HUES48 (cell line): ENCODE measurements around the gene ZNF594.
"Not testable (repeated sequence)": the region's sequence is repeated elsewhere in the genome, so short reads cannot be mapped to it uniquely, and the experiment has no call there.

Source experiments
- H3K27ac ChIP-seq: one replicate; pipeline ENCODE4 v1.7.0; 2013; ENCODE audit warnings: low read depth, low read length, inconsistent platforms
- H3K27me3 ChIP-seq: 2 replicates; pipeline ENCODE4 v1.6.1; 2013; ENCODE audit warnings: mild to moderate bottlenecking, low read length; ENCODE audit not compliant: control insufficient read depth, insufficient read depth
- H3K36me3 ChIP-seq: 2 replicates; pipeline ENCODE4 v1.6.1; 2013; ENCODE audit warnings: low read length; ENCODE audit not compliant: control insufficient read depth, insufficient read depth
- H3K4me1 ChIP-seq: 2 replicates; pipeline ENCODE4 v1.6.1; 2013; ENCODE audit warnings: mild to moderate bottlenecking, low read length; ENCODE audit not compliant: control insufficient read depth, insufficient read depth
- H3K4me3 ChIP-seq: 2 replicates; pipeline ENCODE4 v1.5.1; 2013; ENCODE audit warnings: mild to moderate bottlenecking, low read depth, low read length
- H3K9ac ChIP-seq: 2 replicates; pipeline ENCODE4 v1.6.1; 2013; ENCODE audit warnings: mild to moderate bottlenecking, low read depth, low read length, moderate library complexity
- H3K9me3 ChIP-seq: 2 replicates; pipeline ENCODE4 v1.6.1; 2013; ENCODE audit warnings: low read length; ENCODE audit not compliant: control insufficient read depth, insufficient read depth

The ZNF594 gene

GRCh38 chr17:5221912-5222311, 30.2 kb upstream of the ZNF594 start:
- not testable (repeated sequence) for H3K9ac ChIP-seq, H3K27me3 ChIP-seq, H3K27ac ChIP-seq, H3K4me1 ChIP-seq, H3K9me3 ChIP-seq, H3K4me3 ChIP-seq, H3K36me3 ChIP-seq

GRCh38 chr17:5220074-5220473, 28.4 kb upstream of the ZNF594 start:
- H3K4me1 ChIP-seq = no peaks in the 10 kb centered on the region

GRCh38 chr17:5219536-5219935, 27.9 kb upstream of the ZNF594 start:
- no peak overlapping the region for H3K27ac ChIP-seq
- no peaks in the 10 kb centered on the region for H3K27me3 ChIP-seq
- no peak overlapping the region for H3K9ac ChIP-seq
- H3K36me3 ChIP-seq = no peaks in the 10 kb centered on the region
- H3K4me3 ChIP-seq = no peak overlapping the region
- H3K9me3 ChIP-seq = no peaks in the 10 kb centered on the region
- H3K4me1 ChIP-seq = no peaks in the 10 kb centered on the region

More at GRCh38 chr17:5220074-5220473, 28.4 kb upstream of the ZNF594 start:
- no peak overlapping the region for H3K27ac ChIP-seq
- no peak overlapping the region for H3K4me3 ChIP-seq
- H3K27me3 ChIP-seq = no peaks in the 10 kb centered on the region
- no peaks in the 10 kb centered on the region for H3K9me3 ChIP-seq
- no peak overlapping the region for H3K9ac ChIP-seq
- H3K36me3 ChIP-seq = no peaks in the 10 kb centered on the region

- H3K27ac ChIP-seq, H3K27me3 ChIP-seq, H3K4me1 ChIP-seq, H3K9me3 ChIP-seq, H3K4me3 ChIP-seq, H3K36me3 ChIP-seq, H3K9ac ChIP-seq: not testable (repeated sequence)
These were observed 25.9 kb upstream of the ZNF594 start for GRCh38 chr17:5217562-5217961.

- Histone ChIP-seq H3K36me3 (no peaks in the 10 kb centered on the region), H3K27ac (no peak overlapping the region), H3K4me3 (no peak overlapping the region), H3K4me1 (no peaks in the 10 kb centered on the region), H3K9ac (no peak overlapping the region), H3K27me3 (no peaks in the 10 kb centered on the region), H3K9me3 (no peaks in the 10 kb centered on the region)
These were observed 19.8 kb upstream of the ZNF594 start for GRCh38 chr17:5211458-5211857.

GRCh38 chr17:5210614-5211252, 19.1 kb upstream of the ZNF594 start:
- no peaks in the 10 kb centered on the region for H3K9me3 ChIP-seq
- no peak overlapping the region for H3K9ac ChIP-seq
- H3K4me3 ChIP-seq = no peak overlapping the region
- no peaks in the 10 kb centered on the region for H3K4me1 ChIP-seq
- H3K27ac ChIP-seq = no peak overlapping the region
- H3K27me3 ChIP-seq = no peaks in the 10 kb centered on the region
- no peaks in the 10 kb centered on the region for H3K36me3 ChIP-seq

- Histone ChIP-seq H3K36me3 (no peaks in the 10 kb centered on the region), H3K9ac (no peak overlapping the region), H3K27me3 (no peaks in the 10 kb centered on the region), H3K27ac (no peak overlapping the region), H3K4me1 (no peaks in the 10 kb centered on the region), H3K4me3 (no peak overlapping the region), H3K9me3 (no peaks in the 10 kb centered on the region)
These were observed 18.4 kb upstream of the ZNF594 start for GRCh38 chr17:5210091-5210490.

GRCh38 chr17:5209396-5209795, 17.7 kb upstream of the ZNF594 start:
- Histone ChIP-seq H3K4me1 (no peaks in the 10 kb centered on the region), H3K9me3 (no peaks in the 10 kb centered on the region), H3K27me3 (no peaks in the 10 kb centered on the region), H3K9ac (no peak overlapping the region), H3K4me3 (no peak overlapping the region), H3K36me3 (no peaks in the 10 kb centered on the region), H3K27ac (no peak overlapping the region)

GRCh38 chr17:5203908-5204294, 12.2 kb upstream of the ZNF594 start:
- no peak overlapping the region for H3K27ac ChIP-seq
- H3K9me3 ChIP-seq = no peaks in the 10 kb centered on the region
- no peak overlapping the region for H3K4me3 ChIP-seq

GRCh38 chr17:5203178-5203907, 11.7 kb upstream of the ZNF594 start:
- Histone ChIP-seq H3K4me1 (no peaks in the 10 kb centered on the region), H3K27ac (no peak overlapping the region), H3K4me3 (no peak overlapping the region)

More at GRCh38 chr17:5203908-5204294, 12.2 kb upstream of the ZNF594 start:
- Histone ChIP-seq H3K9ac (no peak overlapping the region), H3K4me1 (no peaks in the 10 kb centered on the region), H3K27me3 (no peaks in the 10 kb centered on the region), H3K36me3 (no peaks in the 10 kb centered on the region)

GRCh38 chr17:5201011-5201410, 9.3 kb upstream of the ZNF594 start:
- H3K4me3 ChIP-seq = no peak overlapping the region
- H3K9me3 ChIP-seq = no peaks in the 10 kb centered on the region
- no peak overlapping the region for H3K27ac ChIP-seq
- H3K4me1 ChIP-seq = no peaks in the 10 kb centered on the region
- no peaks in the 10 kb centered on the region for H3K27me3 ChIP-seq
- H3K36me3 ChIP-seq = no peaks in the 10 kb centered on the region
- no peak overlapping the region for H3K9ac ChIP-seq

More at GRCh38 chr17:5203178-5203907, 11.7 kb upstream of the ZNF594 start:
- H3K9me3 ChIP-seq = no peaks in the 10 kb centered on the region
- H3K9ac ChIP-seq = no peak overlapping the region
- H3K27me3 ChIP-seq = no peaks in the 10 kb centered on the region
- no peaks in the 10 kb centered on the region for H3K36me3 ChIP-seq
